GM12873 (cell line): Measurements from ENCODE around the gene PANX3.

Experiments
- CTCF ChIP-seq: IDR thresholded peaks from 2 replicates; pipeline ENCODE4 v1.5.1; 2012; ENCODE audit warnings: low read depth, mild to moderate bottlenecking, moderate library complexity, low read length, control low read depth; ENCODE audit not compliant: insufficient read depth; ENCODE audit errors: missing control alignments

PANX3 gene

GRCh38 chr11:124646148-124646547, 34.9 kb downstream of the PANX3 start:
- TF ChIP-seq CTCF = no peak

GRCh38 chr11:124648610-124649009, 37.4 kb downstream of the PANX3 start:
- TF ChIP-seq CTCF = no peak

- no peak for TF ChIP-seq CTCF
Measured at GRCh38 chr11:124656774-124657630, 45.8 kb downstream of the PANX3 start.

GRCh38 chr11:124657904-124658303, 46.7 kb downstream of the PANX3 start:
- no peak for TF ChIP-seq CTCF

- no peak for TF ChIP-seq CTCF
Measured at GRCh38 chr11:124658501-124658900, 47.3 kb downstream of the PANX3 start.

- TF ChIP-seq CTCF = no peak
Measured at GRCh38 chr11:124658986-124659385, 47.8 kb downstream of the PANX3 start.

GRCh38 chr11:124661553-124661952, 50.3 kb downstream of the PANX3 start:
- no peak for TF ChIP-seq CTCF

- TF ChIP-seq CTCF = no peak
Measured at GRCh38 chr11:124662106-124662505, 50.9 kb downstream of the PANX3 start.
